CD4-positive, alpha-beta T cell treated with Interferon gamma for 1 hour (primary cell): ENCODE data around the gene SV2B.

Experiments
- DNase-seq: peaks from one replicate; pipeline ENCODE4 v3.0.0-alpha.2; 2020

Gene SV2B

GRCh38 chr15:91279486-91279885 lies 179.4 kb downstream of the SV2B start:
- no peak for DNase-seq

DNA sequence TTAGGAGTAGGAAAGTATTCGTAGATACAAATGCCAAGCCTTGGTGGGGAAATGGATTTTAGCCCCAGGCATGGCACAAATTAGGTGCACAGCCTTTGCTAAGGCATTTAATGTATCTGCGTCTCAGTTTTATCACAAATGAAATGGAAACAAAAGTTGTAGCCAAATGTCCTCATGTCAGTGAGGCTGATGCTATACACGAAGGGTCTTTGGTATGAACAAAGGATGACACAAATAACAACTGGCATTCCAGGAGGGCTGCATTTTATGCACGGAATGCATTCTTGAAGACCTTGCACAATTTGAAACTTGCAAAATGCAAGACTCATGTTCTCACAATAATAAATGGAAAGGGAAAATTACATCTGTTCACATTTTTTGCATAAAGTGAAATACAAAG lies 181.9 kb downstream of the SV2B start:
- DNase-seq = no peak

DNA sequence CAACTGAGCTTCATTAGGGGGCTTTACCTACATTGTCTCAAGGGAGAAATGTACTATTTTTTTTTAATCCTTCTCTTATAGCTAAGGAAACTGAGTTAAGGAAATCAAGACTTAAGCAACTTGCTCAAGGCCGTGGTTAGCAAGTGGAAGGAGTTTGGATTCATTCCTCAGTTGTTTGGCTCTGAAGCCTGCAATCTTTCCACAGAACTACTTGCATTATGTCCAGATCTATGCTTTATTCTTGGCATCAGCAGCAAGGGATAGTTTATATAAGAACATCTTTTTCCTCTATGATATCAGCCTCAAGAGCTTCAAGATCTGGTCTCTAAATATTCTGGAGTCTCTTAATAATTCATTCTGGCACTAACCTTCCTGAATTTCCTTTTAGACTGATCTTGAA lies 182.4 kb downstream of the SV2B start:
- no peak for DNase-seq

- DNase-seq = no peak
These were observed 183.1 kb downstream of the SV2B start for GRCh38 chr15:91283155-91283554.

GRCh38 chr15:91284758-91285466 lies 184.9 kb downstream of the SV2B start:
- DNase-seq = no peak

- DNase-seq = peak; percentile 2
These were observed 189.3 kb downstream of the SV2B start for GRCh38 chr15:91289324-91289723.

GRCh38 chr15:91290553-91290952 lies 190.5 kb downstream of the SV2B start:
- DNase-seq = no peak

GRCh38 chr15:91291673-91292072 lies 191.6 kb downstream of the SV2B start:
- DNase-seq = peak; percentile 25

GRCh38 chr15:91294344-91294743 lies 194.3 kb downstream of the SV2B start:
- no peak for DNase-seq

- DNase-seq = no peak
These were observed 194.7 kb downstream of the SV2B start for GRCh38 chr15:91294795-91295194.

DNA sequence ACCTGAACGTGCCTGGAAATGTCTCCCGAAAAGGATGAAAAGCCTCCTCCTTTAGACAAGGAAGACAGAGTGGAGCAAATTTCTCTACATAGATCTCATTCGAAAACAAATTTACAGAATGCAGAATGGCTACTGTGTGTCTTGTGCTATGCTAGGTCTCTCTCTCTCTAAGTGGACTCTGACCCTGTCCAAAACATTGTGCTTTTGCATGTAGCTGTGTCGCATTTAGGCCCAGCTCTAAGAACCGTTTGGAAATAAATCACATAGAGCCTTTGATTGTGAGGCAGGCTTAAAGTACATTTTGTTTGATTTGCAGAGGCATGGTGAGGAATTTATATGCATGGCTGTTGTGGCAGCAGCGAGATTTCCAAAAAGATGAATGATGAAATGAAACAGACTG lies 198.0 kb downstream of the SV2B start:
- DNase-seq = no peak

DNA sequence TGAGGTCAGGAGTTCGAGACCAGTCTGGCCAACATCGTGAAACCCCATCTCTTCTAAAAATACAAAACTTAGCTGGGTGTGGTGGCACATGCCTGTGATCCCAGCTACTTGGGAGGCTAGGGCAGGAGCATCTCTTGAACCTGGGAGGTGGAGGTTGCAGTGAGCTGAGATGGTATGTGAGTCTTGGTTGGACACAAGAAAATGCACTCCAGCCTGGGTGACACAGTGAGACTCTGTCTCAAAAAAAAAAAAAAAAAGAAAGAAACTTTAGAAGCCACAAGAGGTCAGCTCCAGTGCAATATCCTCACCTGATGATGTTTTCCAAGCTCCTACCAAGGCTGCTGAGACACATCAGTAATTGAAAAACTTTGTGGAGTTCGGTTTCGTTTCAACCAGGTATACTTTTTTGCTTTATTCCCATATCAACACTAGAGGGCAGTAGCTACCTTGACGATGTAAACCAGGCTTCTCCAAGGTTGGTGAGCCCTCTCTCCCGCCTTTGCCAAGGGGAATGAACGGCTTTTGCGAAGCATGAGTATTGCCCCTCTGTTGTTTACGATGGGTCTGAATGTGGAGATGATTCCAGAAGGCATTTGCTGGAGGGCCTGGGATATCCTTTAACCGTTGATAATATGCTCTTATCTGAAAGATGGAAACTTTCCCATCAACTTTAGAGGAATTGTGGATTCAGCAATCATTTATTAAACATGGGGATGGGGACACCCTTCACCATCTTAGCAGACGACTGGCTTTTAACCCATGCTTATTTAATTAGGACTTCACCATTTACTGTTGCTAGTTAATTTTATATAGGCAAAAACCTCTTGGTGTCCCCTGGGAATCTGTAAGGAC lies 202.8 kb downstream of the SV2B start:
- DNase-seq = peak; percentile 12

DNA sequence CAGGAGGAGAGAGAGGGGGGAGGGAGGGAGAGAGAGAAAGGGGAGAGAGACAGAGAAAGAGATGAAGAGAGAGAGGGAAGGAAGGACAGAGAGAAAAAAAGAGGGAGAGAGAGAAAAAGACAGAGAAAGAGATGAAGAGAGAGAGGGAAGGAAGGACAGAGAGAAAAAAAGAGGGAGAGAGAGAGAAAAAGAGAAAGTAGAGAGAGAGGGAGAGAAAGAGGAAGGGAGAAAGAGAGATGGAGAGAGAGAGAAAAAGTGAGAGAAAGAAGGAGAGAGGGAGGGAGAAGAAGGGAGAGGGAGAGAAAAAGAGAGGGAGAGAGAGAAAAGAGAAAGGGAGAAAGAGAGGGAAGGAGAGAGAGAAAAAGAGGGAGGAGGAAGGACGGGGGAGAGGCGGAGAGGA lies 204.2 kb downstream of the SV2B start:
- no peak for DNase-seq

- DNase-seq = no peak
These were observed 204.7 kb downstream of the SV2B start for GRCh38 chr15:91304786-91305185.

GRCh38 chr15:91306144-91306543 lies 206.1 kb downstream of the SV2B start:
- DNase-seq = no peak

DNA sequence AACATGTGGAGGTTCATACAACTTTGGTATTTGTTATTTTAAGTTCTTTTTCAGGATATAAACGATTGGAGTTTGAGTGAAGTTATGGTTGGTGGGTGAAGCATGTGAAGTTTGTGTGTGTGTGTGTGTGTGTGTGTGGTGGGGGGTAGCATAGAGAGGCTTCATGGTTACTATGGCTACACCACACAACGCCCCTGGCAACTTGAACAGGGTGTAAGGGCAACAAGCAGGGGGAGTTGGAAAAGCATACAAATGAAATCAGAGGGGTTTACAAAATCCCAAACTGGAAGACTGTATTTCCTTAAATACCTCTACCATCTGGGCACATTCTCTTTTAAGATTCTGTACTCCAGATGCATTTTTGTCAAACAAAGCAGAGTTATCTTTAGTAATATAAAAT lies 207.5 kb downstream of the SV2B start:
- DNase-seq = no peak

DNA sequence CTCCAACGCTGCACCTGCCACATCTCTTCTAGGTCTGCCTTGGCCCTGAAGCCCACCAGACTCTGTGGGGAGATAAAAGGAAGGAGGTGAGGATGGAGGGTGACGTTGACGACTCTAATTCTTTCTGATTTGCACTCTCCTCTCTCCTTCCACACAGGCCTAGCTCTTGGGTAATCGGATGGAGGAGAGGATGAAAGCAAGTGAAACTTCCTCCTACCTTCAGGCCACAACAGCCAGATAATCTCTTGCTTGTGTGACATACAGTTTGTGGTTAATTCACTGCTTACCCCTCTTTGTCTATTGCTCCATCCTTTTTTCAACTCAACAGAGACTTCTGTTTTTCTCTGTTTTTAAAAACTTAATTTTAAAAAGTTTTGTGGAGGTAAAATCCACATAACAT lies 208.1 kb downstream of the SV2B start:
- DNase-seq = no peak

DNA sequence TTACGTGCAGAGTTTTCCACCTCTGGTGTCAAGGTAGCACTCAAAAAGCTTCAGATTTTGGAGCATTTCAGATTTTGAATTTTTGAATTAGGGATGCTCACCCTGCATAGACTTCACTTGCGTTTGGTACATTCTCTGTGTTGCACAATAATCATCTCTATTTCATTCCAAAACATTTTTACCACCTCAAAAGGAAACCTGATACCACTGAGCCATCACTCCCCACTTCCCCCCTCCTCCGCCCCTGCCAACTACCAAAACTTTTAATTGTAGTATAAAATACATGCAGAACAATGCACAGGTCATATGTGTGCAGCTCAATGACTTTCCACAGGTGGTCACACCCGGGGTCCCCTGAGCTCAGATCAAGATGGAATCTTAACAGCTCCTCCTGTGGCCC lies 208.8 kb downstream of the SV2B start:
- DNase-seq = no peak

DNA sequence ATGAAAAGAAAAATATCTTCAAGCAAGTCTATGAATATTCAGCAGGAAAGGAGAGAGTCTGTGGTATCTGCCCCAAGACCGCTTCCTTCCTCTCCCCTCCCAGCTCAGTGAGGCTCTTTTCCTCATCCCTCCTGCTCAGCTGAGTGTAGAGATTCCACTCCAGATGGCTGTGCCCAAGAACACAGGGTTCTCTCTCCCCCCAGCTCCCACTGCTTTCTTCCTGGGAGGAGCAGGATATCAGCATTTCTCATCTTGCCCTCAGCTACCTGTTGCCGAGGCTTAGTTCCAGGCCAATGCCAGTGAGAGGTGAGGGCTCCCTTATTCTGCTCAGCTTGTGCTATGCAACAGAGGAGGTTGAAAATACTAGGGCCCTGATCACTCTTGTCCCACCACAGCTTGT lies 211.9 kb downstream of the SV2B start:
- DNase-seq = peak; percentile 2

DNA sequence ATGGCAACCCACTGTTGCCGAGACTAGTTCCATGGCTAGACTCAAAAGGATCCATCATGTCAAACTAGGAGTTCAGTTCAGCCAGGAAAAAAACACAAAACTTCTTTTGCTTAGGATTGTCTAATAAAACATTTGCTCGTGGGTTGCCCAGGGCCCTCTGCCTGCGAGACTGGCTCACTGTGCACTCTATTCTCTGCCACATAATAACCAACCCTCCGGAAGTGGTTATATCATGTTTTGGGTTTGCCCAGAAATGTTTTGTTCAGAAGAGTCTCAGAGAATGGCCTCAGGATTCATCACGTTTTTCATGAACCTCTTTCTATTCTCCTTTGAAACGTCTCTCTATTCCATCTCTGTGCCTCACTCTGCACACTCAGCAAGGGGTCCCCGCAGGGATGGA lies 216.1 kb downstream of the SV2B start:
- DNase-seq = no peak

- DNase-seq = no peak
These were observed 218.5 kb downstream of the SV2B start for GRCh38 chr15:91318516-91318915.

- DNase-seq = no peak
These were observed 218.9 kb downstream of the SV2B start for GRCh38 chr15:91318931-91319330.

GRCh38 chr15:91319371-91320059 lies 219.5 kb downstream of the SV2B start:
- DNase-seq = no peak

- DNase-seq = no peak
These were observed 220.0 kb downstream of the SV2B start for GRCh38 chr15:91320101-91320500.
